ENCODE data around the gene HMGCLL1.

GRCh38 chr6:55494411-55494810 lies 84.6 kb downstream of the HMGCLL1 start:
- TF ChIP-seq, protein P1, sequence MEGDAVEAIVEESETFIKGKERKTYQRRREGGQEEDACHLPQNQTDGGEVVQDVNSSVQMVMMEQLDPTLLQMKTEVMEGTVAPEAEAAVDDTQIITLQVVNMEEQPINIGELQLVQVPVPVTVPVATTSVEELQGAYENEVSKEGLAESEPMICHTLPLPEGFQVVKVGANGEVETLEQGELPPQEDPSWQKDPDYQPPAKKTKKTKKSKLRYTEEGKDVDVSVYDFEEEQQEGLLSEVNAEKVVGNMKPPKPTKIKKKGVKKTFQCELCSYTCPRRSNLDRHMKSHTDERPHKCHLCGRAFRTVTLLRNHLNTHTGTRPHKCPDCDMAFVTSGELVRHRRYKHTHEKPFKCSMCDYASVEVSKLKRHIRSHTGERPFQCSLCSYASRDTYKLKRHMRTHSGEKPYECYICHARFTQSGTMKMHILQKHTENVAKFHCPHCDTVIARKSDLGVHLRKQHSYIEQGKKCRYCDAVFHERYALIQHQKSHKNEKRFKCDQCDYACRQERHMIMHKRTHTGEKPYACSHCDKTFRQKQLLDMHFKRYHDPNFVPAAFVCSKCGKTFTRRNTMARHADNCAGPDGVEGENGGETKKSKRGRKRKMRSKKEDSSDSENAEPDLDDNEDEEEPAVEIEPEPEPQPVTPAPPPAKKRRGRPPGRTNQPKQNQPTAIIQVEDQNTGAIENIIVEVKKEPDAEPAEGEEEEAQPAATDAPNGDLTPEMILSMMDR (IDR thresholded peaks at IDR 0.05), result no peak
- no peak for TF ChIP-seq POLR2A (IDR thresholded peaks at IDR 0.05)
